ENCODE measurements around the gene KCNK18. TPM values are rescaled to one million over a fixed set of nuclear protein-coding genes. Genes with fewer than 3 reads are reported as not detected.

KCNK18 gene
- total and polyA plus RNA-seq, 10 of the 15 experiments (the other 5 are each of a cell fraction or from before 2014, with no cell fraction given) = not detected

GRCh38 chr10:117164592-117165537, 32.4 kb upstream of the KCNK18 start:
- Histone ChIP-seq H3K9ac (ENCODE audit: control insufficient read depth, insufficient read depth, low read length) (no peak overlapping the region), H2AFZ (ENCODE audit: control insufficient read depth, low read depth, low read length) (no peak overlapping the region), H3K4me3 (no peak overlapping the region), H3K9me3 (replicated peaks; ENCODE audit: control insufficient read depth, insufficient read depth, low read length) (no peaks in the 10 kb centered on the region), H3K27ac (ENCODE audit: control insufficient read depth, insufficient read depth) (no peak overlapping the region), H3K79me2 (ENCODE audit: control insufficient read depth, insufficient read depth, low read length) (no peaks in the 10 kb centered on the region), H3K4me1 (ENCODE audit: control insufficient read depth, insufficient read depth, low read length) (no peaks in the 10 kb centered on the region), H3K36me3 (ENCODE audit: control insufficient read depth in 2 of 2, insufficient read depth in 2 of 2, low read length in 1 of 2) (no peaks in the 10 kb centered on the region), H3K27me3 (replicated peaks in 1 of 2; ENCODE audit: control insufficient read depth in 2 of 2, insufficient read depth in 2 of 2, low read length in 1 of 2) (peaks cover 23 to 36% of the 10 kb centered on the region in 2 experiments), H4K20me1 (ENCODE audit: control insufficient read depth, insufficient read depth) (no peaks in the 10 kb centered on the region), H3K4me2 (ENCODE audit: control insufficient read depth, insufficient read depth) (no peak overlapping the region)
- FAIRE-seq (no peak), ATAC-seq (no peak), DNase-seq (ENCODE audit: low read depth, low spot score) (no peak)
- no TSS peak for BruUV-seq (replicated peaks)
- RAD21 ChIA-PET (ENCODE audit: unreplicated experiment) = interaction anchor here (5.2 kb wide), 1 partner anchor 368 kb away, joined by 47 read pairs; no protein-coding TSS in a partner anchor
- in situ Hi-C loops (cut with MboI) = no loop called here
- SMC1A ChIA-PET (ENCODE audit: uncharacterized antibody, unreplicated experiment) = no interaction called here
- CTCF ChIA-PET = interaction anchor here (0.7 to 3.1 kb wide), 4 partner anchors 10 to 366 kb away, joined by 3 to 17 read pairs (median 6); no protein-coding TSS in a partner anchor
- WGBS (ENCODE audit: insufficient coverage, insufficient replicate concordance, low lambda C conversion rate, missing lambda C conversion rate) = 14% methylated on average over 25 of the region's 32 CpGs
- POLR2A ChIA-PET = interaction anchor here (0.7 kb wide), 1 partner anchor 364 kb away, joined by 4 read pairs; no protein-coding TSS in a partner anchor
- intact Hi-C loops (cut with micrococcal nuclease; ENCODE audit: unreplicated experiment) = no loop called here
- TF ChIP-seq SKIL (IDR thresholded peaks at IDR 0.05; ENCODE audit: low read depth, poor library complexity, severe bottlenecking) (no peak), HDAC6 (IDR thresholded peaks at IDR 0.05; ENCODE audit: unreplicated experiment) (no peak), CREM (IDR thresholded peaks at IDR 0.05; ENCODE audit: low read depth) (no peak)

Data from GM12878 (cell line).